Upper lobe of left lung (tissue), 6 donors: ENCODE data around the gene VAMP7. TPM values are rescaled to one million over a fixed set of nuclear protein-coding genes. Genes with fewer than 3 reads are reported as not detected.
"Not testable (repeated sequence)": the region's sequence is repeated elsewhere in the genome, so short reads cannot be mapped to it uniquely, and the experiment has no call there.

Source experiments
- ATAC-seq, 2 donors: fragments of 200-7000 bp; cut with Tn5 transposase; one replicate each; pipeline ENCODE4 v1.9.1; 2022; ENCODE audit warnings: mild to moderate bottlenecking in 2 of 2, moderate library complexity in 2 of 2; ENCODE audit not compliant: low FRiP score in 2 of 2
- DNase-seq, 2 donors: peaks; one replicate each; pipeline ENCODE4 v3.0.0-alpha.2; 2019 to 2020
- H3K27ac ChIP-seq, 4 donors: fragments of 200-600 bp; sonication (generic); one replicate each; pipeline ENCODE4 v1.5.1; 2016 to 2019
- H3K27me3 ChIP-seq, 4 donors: fragments of 200-600 bp; sonication (generic); one replicate each; pipeline ENCODE4 v1.5.1; 2017 to 2019
- H3K36me3 ChIP-seq, 4 donors: fragments of 200-600 bp; sonication (generic); one replicate each; pipeline ENCODE4 v1.5.1; 2016 to 2019
- H3K4me1 ChIP-seq, 4 donors: fragments of 200-600 bp; sonication (generic); one replicate each; pipeline ENCODE4 v1.5.1; 2018 to 2019
- H3K4me3 ChIP-seq, 4 donors: fragments of 200-600 bp; sonication (generic); one replicate each; pipeline ENCODE4 v1.5.1; 2017 to 2019; ENCODE audit warnings: mild to moderate bottlenecking in 2 of 4, moderate library complexity in 1 of 4
- H3K9me3 ChIP-seq, 4 donors: fragments of 200-600 bp; sonication (generic); one replicate each; pipeline ENCODE4 v1.5.1; 2018 to 2019
- EP300 ChIP-seq, 4 donors: sonication (generic); formaldehyde crosslinking; IDR thresholded peaks; one replicate each; pipeline ENCODE4 v1.5.1; 2017; ENCODE audit warnings: antibody characterized with exemption in 4 of 4, control low read depth in 2 of 4
- POLR2A ChIP-seq, 4 donors: fragments of 450-650 bp; IDR thresholded peaks; one replicate each; pipeline ENCODE4 v1.5.1; 2016 to 2017; ENCODE audit warnings: antibody characterized with exemption in 4 of 4, mild to moderate bottlenecking in 2 of 4
- POLR2AphosphoS5 ChIP-seq, 2 donors: sonication (generic); formaldehyde crosslinking; IDR thresholded peaks; one replicate each; pipeline ENCODE4 v1.5.1; 2017; ENCODE audit warnings: antibody characterized with exemption in 2 of 2
- WGBS, 2 donors: methylation state at CpG; one replicate each; pipeline ENCODE4 v1.1.5; 2017 to 2018; 5-methylcytosine and 5-hydroxymethylcytosine counted together
- small RNA-seq, 4 donors: library from RNA; depleted of rRNA; stranded (forward); fragments of <200 nt; gene quantifications; one replicate each; pipeline ENCODE3, GENCODE V24; 2016
- total RNA-seq, 6 donors: library from RNA; depleted of rRNA in 4 of 6; stranded (reverse); fragments of >200 nt in 4 of 6; gene quantifications; one replicate each; pipeline versions ENCODE4 v1.1.0 to v1.2.1, GENCODE V29; 2016 to 2021
- TF ChIP-seq, protein P1 (sequence below), 6 experiments: fragments of 450-650 bp in 4 of 6; fragments of 200-600 bp in 2 of 6; sonication (generic) in 2 of 6; IDR thresholded peaks; one replicate each; pipeline ENCODE4 v1.5.1; 2016 to 2019; ENCODE audit warnings: antibody characterized with exemption in 6 of 6
- donor health status: DM: no; HTN: no; CAD: no; lungs with moderate emphysema.
- donor health status: DM: no; HTN: yes; CAD: no; lungs with severe emphysema.

Gene VAMP7
- total RNA-seq, 6 donors from 2014 or later, result 18.9 to 32.7 (median 29.4) TPM

GRCh38 chrX:155983326-155983725 is 102.2 kb downstream of the VAMP7 start:
- ATAC-seq, result no peak
- H3K27me3 ChIP-seq, result no peaks in the 10 kb centered on the region
- WGBS, 2 donors, result 75 to 88% methylated on average over 2 of the region's 2 CpGs

GRCh38 chrX:155985208-155985607 is 104.1 kb downstream of the VAMP7 start:
- Histone ChIP-seq H3K4me3 (no peak overlapping the region), H3K27ac (no peak overlapping the region), H3K4me1 (no peaks in the 10 kb centered on the region), H3K27me3 (no peaks in the 10 kb centered on the region), H3K36me3 (no peaks in the 10 kb centered on the region), H3K9me3 (peaks cover 0 to 13% (median 3%) of the 10 kb centered on the region in 4 donors)
- no peak for DNase-seq
- TF ChIP-seq, protein P1, sequence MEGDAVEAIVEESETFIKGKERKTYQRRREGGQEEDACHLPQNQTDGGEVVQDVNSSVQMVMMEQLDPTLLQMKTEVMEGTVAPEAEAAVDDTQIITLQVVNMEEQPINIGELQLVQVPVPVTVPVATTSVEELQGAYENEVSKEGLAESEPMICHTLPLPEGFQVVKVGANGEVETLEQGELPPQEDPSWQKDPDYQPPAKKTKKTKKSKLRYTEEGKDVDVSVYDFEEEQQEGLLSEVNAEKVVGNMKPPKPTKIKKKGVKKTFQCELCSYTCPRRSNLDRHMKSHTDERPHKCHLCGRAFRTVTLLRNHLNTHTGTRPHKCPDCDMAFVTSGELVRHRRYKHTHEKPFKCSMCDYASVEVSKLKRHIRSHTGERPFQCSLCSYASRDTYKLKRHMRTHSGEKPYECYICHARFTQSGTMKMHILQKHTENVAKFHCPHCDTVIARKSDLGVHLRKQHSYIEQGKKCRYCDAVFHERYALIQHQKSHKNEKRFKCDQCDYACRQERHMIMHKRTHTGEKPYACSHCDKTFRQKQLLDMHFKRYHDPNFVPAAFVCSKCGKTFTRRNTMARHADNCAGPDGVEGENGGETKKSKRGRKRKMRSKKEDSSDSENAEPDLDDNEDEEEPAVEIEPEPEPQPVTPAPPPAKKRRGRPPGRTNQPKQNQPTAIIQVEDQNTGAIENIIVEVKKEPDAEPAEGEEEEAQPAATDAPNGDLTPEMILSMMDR (IDR thresholded peaks at IDR 0.05), result no peak
- TF ChIP-seq EP300 (IDR thresholded peaks at IDR 0.05) (no peak), POLR2AphosphoS5 (IDR thresholded peaks at IDR 0.05) (no peak), POLR2A (IDR thresholded peaks at IDR 0.05) (no peak)
- no peak for ATAC-seq
- 55 to 56% methylated on average over 2 of the region's 2 CpGs for WGBS, 2 donors

More at GRCh38 chrX:155983326-155983725, 102.2 kb downstream of the VAMP7 start:
- Histone ChIP-seq H3K9me3 (peaks cover 0 to 13% (median 3%) of the 10 kb centered on the region in 4 donors), H3K36me3 (no peaks in the 10 kb centered on the region), H3K27ac (no peak overlapping the region), H3K4me3 (no peak overlapping the region), H3K4me1 (no peaks in the 10 kb centered on the region)
- no peak for TF ChIP-seq EP300 (IDR thresholded peaks at IDR 0.05)
- TF ChIP-seq POLR2AphosphoS5 (IDR thresholded peaks at IDR 0.05), result no peak
- TF ChIP-seq POLR2A (IDR thresholded peaks at IDR 0.05), result no peak
- TF ChIP-seq, protein P1 (IDR thresholded peaks at IDR 0.05), result no peak
- no peak for DNase-seq

GRCh38 chrX:155986995-155987394 is 105.8 kb downstream of the VAMP7 start:
- 23 to 39% methylated on average over 2 of the region's 2 CpGs for WGBS, 2 donors
- DNase-seq, result not testable (repeated sequence)

DNA sequence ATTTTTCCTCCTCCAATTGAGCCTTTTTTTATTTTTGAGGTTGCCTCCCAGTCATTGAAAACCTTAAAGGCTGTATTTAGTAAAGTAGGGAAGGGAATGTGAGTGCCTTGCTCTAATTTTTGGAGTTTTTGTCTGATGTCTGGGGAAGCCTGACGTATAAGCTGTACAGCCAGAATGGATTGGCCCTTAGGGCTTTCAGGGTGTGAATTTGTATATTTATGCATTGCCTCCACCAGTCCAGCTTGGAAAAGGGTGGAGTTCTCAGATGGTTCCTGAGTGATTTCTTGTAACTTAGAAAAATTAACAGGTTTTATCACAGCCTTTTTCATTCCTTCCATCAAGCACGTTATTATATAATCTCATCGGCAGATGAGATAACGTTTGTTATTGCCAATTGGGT is 107.7 kb downstream of the VAMP7 start:
- no peaks in the 10 kb centered on the region for H3K27me3 ChIP-seq
- WGBS, 2 donors, result 82 to 88% methylated on average over 4 of the region's 4 CpGs

More at GRCh38 chrX:155986995-155987394, 105.8 kb downstream of the VAMP7 start:
- not testable (repeated sequence) for H3K27me3 ChIP-seq, H3K4me1 ChIP-seq, ATAC-seq, H3K36me3 ChIP-seq, H3K4me3 ChIP-seq, H3K27ac ChIP-seq
- peaks cover 0 to 13% (median 3%) of the 10 kb centered on the region in 4 donors for H3K9me3 ChIP-seq

More for the DNA sequence above, 107.7 kb downstream of the VAMP7 start:
- TF ChIP-seq EP300 (IDR thresholded peaks at IDR 0.05) (no peak), POLR2A (IDR thresholded peaks at IDR 0.05) (no peak), POLR2AphosphoS5 (IDR thresholded peaks at IDR 0.05) (no peak)
- TF ChIP-seq, protein P1 (IDR thresholded peaks at IDR 0.05), result no peak
- Histone ChIP-seq H3K27ac (no peak overlapping the region), H3K4me1 (no peaks in the 10 kb centered on the region), H3K4me3 (no peak overlapping the region), H3K36me3 (no peaks in the 10 kb centered on the region), H3K9me3 (peaks cover 0 to 4% (median 0%) of the 10 kb centered on the region in 4 donors)
- no peak for DNase-seq
- ATAC-seq, result no peak

Small RNA genes lying within 50 kb of the gene (small RNA-seq; reads per million reads assigned to genes)
- 0 reads per million in 4 donors for gene DPH3P2

Other genes starting within 250 kb of the VAMP7 start
- gene IL9R, start 116.4 kb downstream of the VAMP7 start, total RNA-seq, result 1 to 10 TPM in 5 of 6 donors, not detected in 1; 1.0 to 2.7 (median 1.7) TPM